HG02623 (cell line): ENCODE data around the gene F9.
A peak's percentile ranks its signal among the peaks of the same experiment; 100 is the strongest.
"Not testable (repeated sequence)": the region's sequence is repeated elsewhere in the genome, so short reads cannot be mapped to it uniquely, and the experiment has no call there.

Source experiments
- ATAC-seq: cut with Tn5 transposase; IDR thresholded peaks from one replicate; pipeline ENCODE4 v1.9.1; 2021; ENCODE audit warnings: moderate library complexity; ENCODE audit not compliant: unreplicated experiment

The F9 gene

DNA sequence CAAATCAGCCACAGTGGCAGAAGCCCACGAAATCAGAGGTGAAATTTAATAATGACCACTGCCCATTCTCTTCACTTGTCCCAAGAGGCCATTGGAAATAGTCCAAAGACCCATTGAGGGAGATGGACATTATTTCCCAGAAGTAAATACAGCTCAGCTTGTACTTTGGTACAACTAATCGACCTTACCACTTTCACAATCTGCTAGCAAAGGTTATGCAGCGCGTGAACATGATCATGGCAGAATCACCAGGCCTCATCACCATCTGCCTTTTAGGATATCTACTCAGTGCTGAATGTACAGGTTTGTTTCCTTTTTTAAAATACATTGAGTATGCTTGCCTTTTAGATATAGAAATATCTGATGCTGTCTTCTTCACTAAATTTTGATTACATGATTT lies at the start of gene F9:
F9 (plus strand) TSS at position 190 of the 400 bp plus-strand sequence; CDS start at position 216, 26 bp downstream.
- no peak for ATAC-seq

DNA sequence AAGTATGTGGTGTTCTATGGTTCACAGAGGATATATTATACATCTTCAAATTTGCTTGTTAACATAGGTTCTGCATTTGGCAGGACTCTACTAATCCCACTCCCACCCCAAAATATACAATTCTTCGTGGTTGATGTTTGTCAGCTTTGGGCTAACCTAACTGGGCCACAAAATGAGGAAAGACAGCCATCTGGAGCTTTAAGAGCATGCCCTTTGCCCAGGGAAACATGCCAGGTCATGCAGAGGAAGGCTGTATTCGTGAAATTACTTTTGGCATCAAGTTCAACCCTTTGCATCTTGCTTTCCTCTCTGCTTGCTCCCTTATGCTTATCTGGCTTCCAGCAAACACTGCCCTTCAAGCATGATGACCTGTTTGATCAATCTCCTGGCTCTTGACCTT lies 46.8 kb upstream of the F9 start:
- no peak for ATAC-seq

DNA sequence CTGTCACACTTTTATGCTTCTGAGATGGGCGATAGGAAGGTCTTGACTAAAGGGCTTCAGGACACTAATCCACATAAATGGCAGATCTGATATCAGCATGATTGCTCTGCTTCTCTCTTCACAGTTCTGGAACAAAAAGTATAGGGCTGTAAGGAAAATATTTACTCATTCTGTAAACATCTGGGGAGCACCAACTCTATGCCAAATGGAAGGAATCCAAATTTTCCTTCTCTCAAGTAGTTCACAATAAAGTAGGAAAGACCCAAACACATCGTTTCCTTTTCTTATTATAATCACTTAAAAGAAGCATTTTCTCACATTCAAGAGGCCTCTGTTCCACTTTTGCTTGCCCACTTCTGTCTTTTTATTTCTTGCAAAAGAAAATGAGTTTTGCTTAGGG lies 45.9 kb upstream of the F9 start:
- ATAC-seq = no peak

DNA sequence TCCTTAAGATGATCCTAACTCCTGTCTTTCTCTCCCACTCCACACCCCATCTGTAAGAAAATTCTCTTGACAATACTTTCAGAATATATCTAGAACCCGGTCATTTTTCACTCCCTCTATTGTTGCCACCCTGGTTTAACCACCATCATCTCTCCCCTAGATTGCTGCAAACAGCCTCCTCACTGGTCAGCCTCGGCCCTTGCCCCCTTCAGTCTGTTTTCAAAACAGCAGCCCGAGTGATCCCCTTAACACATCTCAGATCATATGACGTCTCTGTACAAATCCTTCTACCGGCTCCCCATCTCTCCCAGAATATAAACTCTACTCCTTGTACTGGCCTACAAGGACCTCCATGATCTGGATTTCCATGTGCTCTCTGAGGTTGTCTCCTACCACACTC lies 35.2 kb upstream of the F9 start:
- no peak for ATAC-seq

DNA sequence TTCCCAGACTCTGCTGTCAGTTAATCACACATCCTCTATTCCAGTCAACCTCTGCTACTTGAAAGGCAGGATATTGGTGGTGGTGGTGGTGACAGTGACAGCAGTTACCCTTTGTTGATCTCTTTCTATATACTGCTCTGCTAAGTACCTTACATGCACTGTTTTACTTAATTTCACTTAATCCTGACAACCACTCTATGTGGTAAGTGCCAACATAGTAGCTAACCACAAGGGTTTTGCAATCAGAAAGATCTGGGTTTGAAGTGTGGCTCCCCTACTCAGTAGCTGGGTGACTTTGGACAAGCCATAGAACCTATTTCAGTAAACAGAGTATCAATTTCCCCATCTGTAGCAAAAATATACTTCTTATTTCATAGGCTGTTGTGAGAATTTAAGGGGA lies 24.2 kb upstream of the F9 start:
- no peak for ATAC-seq

DNA sequence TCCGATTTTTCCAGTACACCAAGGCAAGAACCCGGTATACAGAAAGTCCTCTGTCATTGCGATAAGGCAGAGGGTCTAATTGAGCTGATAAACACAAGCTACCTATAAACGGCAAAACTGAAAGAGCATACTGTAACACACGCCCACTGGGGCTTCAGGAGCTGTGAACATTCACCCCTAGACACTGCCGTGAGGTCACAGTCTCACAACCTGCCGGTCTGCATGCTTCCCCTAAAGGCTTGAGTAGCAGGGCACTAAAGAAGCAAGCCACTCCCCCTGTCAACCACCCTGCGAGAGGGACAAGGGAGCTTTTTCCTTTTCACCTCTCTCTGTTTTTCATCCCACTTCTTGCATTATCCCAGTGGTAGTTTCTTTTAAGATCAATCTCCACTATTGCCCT lies 22.4 kb upstream of the F9 start:
- no peak for ATAC-seq

DNA sequence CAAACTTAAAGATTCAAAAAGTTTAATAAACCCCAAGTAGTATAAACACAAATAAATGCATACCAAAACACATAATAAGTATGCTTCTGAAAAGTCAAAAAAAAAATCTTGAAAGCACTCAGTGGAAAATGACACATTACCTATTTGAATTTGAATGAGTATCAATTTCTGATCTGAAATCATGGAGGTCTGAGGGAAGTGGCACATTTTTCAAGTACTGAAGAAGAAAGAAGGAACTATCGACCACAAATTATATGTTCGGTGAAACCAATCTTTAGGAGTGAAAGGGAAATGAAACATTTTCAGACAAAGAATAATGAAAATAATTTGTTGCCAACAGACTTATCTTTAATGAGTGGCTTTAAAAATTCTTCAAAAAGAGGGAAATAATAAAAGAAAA lies 12.1 kb upstream of the F9 start:
- ATAC-seq = no peak

DNA sequence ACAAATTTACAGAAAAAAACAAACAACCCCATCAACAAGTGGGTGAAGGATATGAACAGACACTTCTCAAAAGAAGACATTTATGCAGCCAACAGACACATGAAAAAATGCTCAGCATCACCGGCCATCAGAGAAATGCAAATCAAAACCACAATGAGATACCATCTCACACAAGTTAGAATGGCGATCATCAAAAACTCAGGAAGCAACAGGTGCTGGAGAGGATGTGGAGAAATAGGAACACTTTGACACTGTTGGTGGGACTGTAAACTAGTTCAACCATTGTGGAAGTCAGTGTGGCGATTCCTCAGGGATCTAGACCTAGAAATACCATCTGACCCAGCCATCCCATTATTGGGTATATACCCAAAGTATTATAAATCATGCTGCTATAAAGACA lies 1.7 kb upstream of the F9 start:
- not testable (repeated sequence) for ATAC-seq

DNA sequence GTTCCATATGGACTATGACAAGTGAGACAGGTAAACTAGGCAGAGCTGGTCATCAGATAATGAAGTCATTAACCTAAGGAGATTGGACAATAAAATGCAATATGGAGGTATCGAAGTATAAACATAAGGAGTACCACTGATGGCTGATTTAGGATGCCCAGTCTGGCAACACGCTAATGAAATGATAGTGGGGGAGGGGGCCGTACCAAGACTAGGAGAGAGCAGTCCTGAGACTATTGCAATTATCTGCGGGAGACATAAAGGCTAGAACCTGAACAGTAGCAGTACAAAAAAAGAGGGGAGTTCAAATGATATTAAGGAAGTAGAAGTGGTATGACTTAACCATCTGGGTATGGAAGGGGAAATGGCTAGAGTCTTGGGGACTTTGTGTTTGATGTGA lies 2.3 kb downstream of the F9 start:
- ATAC-seq = no peak

DNA sequence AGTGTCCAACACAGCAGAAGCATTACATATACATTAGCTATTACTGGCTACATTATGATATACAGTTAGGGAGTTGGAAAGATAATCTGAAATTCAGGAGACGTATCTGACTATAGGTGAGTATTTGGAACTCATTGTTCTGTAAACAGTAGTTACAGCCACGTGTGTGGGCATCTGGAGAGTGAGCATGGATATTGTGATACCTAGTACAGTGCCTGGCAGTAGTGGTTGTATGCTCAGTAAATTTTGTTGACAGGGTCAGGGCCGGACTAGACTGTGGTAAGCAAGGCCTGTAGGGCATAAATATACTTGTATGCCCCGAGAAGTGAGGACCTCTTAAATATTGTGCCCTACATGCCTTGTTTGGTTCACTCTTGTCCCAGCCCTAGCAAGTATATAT lies 2.9 kb downstream of the F9 start:
- ATAC-seq = no peak

DNA sequence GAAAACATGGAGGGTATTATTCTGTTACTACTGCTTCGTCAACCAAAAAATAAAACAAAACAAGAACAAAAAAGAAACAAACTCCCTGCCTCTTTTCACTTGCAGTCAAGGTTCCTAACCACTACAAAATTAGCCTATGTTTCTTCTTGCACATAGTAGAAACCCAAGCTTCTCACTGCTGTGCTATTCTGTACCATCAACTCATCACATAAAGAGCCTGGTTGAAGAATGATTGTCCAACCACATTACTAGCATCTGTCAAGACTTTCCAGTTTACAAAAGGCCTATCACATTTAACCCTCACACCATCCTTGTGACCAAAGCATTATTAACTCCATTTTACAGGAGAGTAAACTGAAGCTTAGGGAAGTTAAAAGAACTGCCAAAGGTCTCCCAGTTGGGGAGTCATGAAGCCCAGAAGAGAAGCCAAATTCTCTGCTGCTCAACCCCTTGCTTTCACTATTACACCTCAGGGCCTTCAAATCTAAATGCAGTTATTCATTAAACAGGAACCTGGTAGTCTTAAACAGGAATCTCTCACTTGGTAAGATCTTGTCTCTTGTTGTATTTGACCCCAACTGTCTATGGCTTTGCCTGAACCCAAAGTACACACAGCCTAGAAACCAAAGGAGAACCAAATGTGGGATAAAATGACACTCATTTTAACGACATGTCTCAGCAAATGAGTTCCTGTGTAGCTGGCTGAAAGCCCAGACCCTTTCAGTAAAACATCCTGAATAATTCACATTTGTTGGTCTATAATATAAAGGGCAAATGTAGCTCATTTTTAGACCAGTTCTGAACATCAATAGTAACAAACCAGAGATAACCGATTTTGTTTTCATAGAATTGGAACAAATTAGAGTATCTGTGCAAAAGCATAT lies 8.6 kb downstream of the F9 start:
- ATAC-seq = no peak

DNA sequence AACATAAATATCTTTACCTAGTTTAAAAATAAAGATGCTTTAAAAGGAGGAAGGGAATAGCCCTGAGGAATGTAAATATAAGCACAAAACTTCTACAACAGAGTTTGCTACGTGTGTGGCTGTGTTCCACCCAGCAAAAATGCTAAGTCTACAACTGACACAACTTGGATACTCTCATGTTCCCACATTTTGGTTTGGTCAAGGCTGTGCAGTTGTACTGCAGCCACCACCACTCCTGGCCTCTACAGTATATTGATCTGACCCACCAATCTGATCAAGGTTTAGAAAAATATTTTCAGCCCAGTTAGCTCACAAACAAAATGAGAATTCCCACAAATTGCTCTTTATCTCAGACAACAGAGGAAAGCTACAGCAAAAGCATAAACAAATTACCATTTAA lies 12.1 kb downstream of the F9 start:
- ATAC-seq = no peak

DNA sequence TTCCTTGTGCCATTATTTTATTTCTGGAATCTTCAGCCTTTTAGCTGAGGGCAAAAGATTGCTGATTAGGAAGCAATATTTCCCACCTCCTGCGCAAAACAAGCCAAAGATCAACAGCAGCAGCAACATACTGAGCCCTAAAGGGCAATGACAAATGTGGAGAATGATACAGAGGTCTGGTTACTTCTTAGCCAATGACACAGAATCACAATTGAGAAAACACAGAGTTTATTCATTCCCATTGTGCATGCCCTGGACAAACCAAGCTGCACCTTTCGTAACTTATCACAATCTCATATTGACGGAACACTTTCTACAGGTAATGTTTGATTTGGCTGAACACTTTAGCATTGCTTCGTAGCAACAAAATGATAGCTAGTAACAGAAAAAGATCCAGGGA lies 13.4 kb downstream of the F9 start:
- no peak for ATAC-seq

DNA sequence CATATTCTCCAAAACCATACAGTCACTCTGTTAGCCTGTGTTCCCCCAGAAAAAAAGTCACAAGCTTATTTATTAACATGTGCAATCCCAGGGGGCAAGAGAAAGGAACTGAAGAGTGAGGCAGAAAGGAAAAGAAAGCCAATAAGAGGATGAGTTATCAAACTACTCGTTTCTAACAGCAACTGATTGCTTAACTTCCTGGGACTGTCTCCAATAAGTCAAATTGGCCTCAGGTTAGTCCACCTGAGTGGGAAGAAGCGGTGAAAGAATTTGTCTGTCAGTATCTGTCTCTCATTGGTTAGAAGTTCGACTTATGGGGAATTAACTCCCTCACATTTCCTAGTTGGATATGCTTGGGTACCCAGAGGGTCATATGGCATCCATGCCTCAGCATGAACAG lies 14.1 kb downstream of the F9 start:
- no peak for ATAC-seq

DNA sequence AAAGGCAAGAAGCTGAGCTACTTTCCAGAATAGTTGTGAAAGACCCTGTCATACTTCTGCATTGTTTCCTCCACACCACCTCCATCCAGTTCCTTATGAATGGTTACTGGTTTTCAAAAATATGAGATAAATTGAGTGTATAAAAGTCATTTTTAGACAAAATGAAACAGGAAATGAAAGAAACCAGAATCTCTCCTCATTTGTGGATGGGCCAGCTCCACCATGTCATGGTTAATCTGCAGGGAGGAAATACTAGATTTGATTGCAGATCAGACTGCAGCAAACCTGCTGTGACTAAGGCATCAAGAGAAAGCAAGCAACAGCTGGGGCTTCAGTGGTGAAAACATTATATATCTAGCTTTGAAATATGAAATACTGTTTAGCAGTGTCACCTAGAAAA lies 23.8 kb downstream of the F9 start:
- peak; percentile 24 for ATAC-seq

DNA sequence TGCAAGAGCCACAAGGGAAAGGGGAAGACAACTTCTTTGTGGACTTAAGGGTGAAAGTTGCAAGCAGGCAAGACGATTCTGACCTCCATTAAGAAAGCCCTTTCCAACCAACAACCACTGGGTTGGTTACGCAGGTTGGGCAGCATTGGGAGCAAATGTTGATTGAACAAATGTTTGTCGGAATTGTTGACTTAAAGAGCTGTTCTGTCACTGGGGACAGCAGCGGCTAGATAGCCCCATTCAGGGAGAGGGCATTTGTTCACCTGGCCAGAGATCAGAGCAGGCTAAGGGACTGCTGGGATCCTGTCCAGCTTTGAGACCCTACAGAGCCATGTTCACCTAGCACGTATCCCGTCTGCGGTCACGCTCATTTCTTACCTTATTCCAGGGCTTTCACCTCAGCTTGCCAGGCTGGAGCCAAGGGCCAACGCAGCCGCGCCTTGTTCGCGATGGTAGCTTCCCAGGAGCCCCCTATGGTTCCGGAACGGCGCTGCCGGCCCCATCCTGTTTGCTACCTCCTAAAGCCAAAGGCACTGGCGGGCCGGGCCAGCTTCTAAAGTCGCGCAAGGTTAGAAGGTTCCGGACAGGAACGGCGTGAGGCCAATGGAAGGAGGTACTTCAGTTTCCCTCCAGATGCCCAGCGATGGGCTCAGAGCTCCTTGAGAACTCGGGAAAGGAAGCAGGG lies 24.6 kb downstream of the F9 start:
- no peak for ATAC-seq

DNA sequence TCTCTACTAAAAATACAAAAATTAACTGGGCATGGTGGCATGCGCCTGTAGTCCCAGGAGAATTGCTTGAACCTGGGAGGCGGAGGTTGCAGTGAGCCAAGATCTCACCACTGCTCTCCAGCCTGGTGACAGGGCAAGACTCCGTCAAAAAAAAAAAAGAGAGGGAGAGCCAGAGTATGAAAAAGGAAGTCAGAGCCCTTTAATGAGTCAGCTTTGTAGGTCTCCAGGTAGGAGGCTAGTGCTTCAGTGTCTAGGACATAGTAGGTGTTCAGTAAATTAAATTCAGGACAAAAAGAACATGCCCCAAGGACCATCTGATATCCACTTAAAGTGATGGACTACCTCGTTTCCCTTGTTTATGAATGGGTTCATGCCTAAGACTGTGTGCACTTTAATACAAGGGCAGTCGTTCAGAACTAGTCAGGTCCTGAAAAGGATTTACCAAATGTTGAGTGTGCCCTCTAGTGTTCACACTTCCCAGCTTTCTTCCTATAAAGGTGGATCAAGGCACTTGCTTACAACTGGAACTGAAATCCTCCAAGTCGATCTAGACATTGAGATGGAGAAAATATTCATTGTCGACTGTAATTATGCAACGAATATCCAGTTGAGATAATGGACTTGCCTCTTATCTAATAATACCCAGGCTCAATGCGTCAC lies 29.0 kb downstream of the F9 start:
- peak; percentile 79 for ATAC-seq

DNA sequence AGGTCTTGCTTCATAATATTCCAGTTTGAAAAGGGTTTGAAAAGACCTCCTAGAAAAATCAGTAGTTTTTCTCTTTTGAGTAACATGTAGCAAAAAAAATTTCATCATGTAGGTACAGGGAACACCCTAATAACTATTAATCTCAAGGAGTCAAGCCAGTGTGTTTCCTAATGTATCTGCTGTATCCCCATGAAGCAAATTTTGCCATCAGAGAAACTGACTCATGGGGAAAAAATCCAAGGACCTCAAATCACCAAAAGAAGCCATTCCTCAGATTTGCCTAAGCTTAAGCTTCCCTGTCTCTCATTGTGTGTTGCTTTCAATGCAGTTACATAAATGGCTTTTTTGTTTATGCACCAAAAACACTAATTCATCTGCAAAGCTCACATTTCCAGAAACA lies 29.7 kb downstream of the F9 start:
- ATAC-seq = no peak

DNA sequence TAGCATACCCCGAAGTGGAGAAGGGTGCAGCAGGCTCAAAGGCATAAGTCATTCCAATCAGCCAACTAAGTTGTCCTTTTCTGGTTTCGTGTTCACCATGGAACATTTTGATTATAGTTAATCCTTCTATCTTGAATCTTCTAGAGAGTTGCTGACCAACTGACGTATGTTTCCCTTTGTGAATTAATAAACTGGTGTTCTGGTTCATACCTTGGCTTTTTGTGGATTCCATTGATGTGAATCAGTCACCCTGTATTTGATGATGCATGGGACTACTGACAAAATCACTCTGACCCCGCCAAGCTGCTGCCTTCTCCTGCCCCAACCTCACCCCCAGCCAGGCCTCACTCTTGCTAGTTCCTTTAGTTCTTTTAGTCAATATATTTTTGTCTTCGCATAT lies 32.7 kb downstream of the F9 start:
- ATAC-seq = no peak

DNA sequence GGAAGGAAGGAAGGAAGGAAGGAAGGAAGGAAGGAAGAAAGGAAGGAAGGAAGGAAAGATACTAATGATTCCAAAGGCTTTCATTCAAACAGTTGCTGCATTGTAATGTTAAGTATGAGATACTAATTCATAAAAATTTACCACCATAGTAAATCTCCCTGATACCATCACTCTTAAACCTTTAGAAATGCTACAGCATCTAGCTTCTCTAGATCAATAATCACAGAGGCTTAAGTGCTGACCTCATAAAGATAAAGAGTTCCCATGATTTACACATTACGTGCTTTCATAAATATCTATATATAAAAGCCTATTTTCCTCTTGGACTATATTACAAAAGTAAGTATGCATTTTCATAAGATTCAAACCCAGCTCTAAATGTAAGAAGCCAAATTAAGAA lies 36.4 kb downstream of the F9 start:
- ATAC-seq = no peak

DNA sequence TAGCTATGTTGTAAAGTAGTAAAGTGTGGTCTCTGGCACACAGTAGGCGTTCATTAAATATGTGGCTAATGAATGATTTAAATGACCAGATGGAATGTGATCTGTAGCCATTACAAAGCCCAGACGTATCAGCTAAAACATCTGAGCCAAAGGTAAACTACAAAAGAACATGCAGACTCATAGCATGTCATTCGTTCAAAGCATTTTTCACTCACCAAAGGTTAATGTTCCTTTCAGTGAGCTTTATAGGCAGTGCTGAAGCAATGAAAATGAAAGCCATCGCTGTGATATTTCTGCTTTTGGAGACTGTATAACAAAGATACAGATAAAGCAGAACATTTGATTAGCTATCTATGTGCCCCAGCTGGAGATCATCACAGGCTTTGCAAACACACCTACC lies 50.5 kb downstream of the F9 start:
- ATAC-seq = no peak

DNA sequence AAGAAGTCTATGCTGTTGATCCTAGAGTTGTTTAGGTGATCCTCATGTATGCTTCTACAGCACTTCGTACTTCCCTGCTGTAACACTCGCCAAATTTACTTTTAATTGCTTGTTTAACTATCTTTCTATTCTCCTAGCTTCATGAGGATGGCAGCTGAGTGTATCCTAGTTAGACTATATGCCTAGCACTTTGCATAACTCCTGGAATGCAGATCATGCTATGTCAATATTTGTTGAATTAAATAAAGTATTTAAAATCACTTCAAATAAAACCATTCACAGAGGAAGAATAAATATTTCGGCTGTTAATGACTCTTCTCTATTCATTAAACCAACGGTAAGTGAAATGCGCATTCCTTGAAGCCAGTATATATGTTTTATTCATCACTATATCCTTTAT lies 55.1 kb downstream of the F9 start:
- ATAC-seq = no peak
